Cerebellar cortex (tissue), 1 donor: Measurements from ENCODE around the gene MPC1L.

Experiments
- DNase-seq: peaks from one replicate; pipeline ENCODE4 v3.0.0-alpha.2; 2015; ENCODE audit warnings: low spot score

The MPC1L gene

DNA sequence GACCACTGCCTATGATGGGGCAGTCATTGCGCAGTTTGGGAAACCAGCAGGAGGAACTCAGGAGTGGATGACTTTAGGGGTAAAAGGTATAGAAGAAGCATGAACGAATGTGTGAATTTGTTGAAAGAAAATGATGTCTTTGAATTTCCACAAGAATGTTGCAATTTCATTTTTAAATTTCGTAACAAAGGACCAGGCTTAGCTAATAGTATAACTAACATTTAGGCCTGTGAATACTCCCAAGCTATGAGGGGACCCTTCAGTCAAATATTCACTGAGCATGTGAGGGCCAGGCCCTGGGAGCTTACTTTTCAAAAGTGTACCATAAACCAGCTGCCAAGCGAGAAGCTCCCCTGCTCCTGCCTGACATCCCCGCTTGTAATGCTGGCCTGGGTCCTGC, 5.3 kb downstream of the MPC1L start:
- no peak for DNase-seq

DNA sequence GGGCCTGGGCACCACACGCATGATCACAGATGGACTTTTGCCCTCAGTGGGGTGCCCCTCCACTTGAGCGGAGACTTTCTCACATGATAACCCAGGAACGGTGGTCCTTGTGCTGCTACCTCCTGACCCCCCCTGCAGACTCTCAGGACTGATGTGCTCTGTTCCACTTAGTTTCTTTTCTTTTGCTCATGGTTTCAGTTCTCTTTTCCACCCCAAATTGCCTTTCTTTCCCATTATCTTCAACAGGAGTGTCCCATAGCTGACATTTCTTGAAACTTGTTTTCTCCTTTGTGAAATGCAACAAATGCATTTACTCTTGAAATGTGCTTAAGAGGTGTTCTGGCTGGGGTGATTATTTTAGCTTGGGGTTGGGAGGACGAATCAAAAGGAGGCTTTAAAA, 9.0 kb downstream of the MPC1L start:
- DNase-seq = no peak

DNA sequence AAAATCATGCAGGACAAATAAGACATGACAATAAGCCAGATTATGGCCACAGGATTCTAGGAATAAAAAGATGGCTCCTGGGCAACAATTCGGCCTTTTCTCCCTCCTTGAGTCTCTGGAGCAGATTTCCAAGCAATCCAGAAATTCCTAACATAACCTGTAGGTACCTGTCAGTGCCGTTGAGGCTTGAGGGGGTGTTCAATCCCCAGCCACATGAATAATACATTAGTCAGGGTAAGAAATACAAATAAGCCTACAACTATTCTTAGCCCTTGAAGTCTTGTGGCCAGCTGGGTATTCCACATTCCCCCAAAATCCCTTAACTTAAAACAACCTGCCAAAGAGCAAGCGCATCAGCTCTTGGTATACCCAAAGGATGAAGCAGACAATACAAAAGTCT, 14.5 kb downstream of the MPC1L start:
- no peak for DNase-seq

DNA sequence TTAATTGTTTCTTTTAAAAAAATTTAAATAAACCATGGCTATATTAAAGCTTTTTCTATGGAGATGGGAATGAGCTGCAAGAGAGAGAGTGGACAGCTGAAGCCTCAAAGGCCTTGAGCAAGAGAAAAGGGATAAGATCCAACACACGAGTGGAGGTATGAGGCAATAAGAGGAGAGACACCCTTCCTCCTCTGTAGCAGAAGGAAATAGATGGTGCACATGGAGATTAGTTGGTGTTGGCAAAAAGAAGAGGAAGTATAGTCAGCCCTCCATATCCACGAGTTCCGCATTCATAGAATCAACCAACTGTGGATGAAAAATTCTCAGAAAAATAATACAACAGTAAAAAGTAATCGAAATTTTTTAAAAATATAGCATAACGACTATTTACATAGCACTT, 20.9 kb downstream of the MPC1L start:
- DNase-seq = no peak

DNA sequence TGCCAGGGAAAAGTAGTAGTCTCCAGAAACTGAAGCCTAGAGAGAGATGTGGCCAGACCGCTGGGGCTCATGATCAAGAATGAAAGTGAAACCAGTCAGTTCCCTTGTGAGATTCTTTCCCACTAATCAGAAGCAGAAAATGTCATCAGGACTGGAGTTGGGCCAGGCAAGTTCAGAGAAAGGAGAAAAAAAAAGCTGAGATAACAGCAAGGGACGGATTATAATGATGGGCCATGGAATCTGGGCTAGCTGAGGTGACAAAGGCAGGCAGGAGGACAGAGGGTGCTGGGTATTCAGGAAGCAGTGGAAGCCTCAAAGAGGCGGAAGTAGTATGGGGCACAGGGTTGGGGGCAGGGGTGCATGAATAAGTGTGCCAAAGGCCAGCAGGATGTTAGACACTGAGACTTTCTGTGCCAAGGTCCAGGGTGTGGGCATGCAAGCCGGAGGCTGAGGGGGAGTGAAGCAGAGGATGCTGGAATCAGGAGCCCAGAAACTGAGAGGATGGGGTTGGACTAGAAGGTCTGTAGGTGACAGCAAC, 21.7 kb downstream of the MPC1L start:
- DNase-seq = no peak

DNA sequence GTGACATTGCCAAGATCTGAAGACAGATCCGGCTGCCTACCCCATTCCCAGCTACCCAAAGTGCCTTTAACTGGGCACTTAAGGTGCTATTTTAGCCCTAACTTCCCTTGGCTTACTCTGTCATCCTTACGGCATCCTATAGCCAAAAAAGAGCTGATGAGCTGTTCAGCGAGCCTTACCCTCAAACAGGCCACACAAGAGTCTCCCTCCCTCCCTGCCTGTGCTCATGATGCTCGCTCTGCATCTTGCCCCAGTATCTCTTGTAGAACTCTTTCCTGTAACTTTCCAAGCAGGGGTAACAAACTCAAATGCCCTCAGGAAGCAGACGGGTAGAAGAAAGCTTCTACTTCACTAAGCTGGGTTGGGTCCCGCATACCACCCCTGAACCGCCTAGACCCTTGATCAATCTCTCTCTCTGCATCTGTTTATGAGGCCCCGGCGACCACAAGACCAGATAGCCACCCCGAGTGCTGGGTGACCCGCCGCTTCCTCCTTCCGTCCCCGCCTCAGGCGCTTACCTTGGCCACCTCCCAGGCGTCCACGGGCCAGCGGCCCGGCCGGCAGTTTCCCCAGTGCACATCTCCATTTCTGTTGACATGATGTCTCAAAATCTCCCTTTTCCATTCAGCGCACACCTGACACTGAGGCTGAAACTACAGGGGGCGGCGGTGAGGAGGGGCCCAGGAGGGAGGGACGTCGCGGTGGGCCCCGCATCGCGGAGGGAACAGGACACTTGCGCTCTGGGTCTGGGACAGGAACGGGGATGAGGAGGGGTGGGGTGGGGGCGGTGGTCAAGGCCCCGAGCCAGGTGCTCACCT, 23.5 kb downstream of the MPC1L start:
- DNase-seq = no peak

DNA sequence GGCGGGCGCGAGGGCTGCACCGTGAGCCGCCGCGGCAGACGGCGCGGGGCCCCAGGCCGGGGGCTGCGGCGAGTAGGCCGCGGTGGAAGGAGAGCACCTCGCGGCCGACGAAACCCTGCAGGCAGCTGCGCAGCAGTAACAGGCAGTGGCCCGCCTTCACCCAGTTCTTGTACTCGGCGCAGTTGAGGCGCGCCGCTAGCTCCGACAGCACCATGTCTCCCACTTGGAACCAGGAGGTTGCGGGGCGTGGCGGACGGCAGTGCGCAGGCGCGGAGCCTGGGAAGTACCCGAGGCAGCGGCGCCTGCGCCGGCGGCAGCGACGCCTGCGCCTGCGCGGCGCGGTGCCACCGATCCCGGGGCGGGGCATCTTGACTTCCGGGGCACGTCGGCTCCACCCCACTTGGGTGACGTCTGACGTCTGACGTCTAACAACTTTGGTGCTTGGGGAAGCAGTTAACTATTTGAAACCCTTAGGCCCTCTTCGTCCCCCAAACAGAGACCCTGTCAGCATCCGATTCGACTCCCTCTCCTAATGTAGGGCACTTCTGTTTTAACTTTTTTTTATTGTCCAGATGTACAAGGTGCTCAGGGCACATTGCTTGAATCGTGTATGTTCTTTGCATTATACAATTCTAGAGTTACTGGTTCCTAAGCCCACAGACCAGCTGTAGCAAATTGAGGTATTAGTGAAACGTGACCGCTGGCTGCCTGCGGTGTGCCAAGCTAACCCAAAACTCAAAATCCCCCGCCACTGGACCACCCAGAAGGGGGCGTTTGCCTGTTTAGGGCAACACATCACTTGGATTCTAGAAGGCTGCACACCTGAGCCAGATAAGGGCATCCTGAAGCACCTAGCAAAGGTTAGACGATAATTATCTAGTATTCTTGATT, 24.3 kb downstream of the MPC1L start, which contains the start of gene CXorf38:
CXorf38 (minus strand) TSS at position 255 of the 891 bp plus-strand sequence; CDS start at position 214, 41 bp downstream.
- peak; percentile 86 for DNase-seq

DNA sequence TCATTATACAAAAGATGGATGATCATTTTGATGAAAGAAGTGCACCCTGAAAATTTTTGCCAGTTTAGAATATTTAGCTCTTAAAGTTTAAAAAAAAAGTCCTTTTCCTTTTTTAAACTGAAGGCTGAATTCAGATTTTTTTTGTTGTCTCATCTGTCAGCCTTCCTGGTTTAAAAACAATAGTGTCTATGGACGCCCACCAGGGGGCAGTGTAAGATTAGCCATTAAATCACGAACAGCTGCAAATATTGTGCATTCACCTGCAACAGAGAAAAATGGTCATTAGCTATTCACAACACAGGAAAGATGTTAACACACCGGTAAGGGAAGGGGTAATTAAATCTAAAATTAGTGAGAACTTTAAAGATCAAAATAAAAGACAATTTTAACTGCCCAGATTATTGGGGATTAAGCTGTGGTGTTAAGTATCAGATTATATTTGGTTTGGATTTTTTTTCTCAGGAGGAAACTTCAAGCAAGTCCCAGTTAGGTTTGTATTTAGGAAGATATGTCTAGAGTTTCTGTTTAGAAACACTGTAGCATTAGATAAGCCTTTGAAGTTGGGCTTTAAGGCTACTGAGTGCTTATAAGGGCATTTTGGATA, 28.5 kb downstream of the MPC1L start:
- DNase-seq = peak; percentile 72

DNA sequence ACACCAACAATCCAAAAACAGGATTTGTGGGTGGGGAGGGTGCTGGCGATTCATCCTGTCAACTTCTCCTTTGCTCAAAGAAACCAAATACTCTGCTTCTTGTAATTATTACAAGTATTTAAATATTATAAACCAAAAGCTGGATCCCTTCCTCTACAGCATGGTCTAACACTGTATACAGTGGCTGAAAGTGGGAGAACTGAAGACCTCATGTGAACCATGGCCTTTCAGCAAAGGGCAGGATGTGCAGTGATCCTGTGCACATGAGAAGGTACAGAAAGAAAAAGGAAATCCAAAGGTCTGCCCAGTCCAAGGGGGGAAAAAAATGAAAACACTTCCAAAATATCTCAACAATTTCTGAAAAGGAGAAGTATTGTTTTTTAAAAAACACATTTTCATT, 29.4 kb downstream of the MPC1L start:
- no peak for DNase-seq

DNA sequence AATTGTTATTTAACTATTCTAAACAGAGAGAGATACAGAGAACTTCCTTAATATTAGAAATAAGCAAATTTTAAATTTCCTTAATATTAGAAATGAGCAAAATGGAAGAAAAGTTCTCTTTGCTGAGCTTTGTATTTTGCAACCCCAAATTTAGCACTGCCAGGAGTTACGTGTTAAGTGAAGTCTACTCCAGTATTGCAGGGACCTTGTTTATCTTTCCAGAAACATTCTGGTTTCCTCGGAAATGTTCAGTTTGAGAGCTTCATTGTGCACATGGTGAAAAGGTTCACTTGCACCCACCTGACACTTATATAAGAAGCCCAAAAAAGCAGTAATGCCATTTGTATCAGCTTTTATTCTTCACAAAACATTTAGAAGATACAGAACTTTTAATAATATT, 30.3 kb downstream of the MPC1L start:
- no peak for DNase-seq

DNA sequence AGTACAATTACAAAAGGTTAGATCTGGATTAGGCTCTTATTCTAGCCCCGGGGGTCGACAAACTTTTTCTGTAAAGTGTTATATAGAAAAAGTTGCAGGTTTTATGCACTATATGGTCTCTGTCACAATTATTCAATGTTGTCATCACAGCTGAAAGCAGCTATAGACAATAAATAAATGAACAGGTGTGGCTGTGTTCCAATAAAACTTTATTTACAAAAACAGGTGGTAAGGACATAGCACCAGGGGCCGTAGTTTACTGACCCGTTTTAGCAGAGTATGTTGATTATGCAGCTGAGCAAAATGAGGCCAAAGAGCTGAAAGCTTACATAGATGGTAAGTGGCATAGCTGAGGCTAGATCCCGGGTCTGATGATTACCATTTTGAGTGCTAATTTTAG, 37.2 kb downstream of the MPC1L start:
- DNase-seq = no peak

DNA sequence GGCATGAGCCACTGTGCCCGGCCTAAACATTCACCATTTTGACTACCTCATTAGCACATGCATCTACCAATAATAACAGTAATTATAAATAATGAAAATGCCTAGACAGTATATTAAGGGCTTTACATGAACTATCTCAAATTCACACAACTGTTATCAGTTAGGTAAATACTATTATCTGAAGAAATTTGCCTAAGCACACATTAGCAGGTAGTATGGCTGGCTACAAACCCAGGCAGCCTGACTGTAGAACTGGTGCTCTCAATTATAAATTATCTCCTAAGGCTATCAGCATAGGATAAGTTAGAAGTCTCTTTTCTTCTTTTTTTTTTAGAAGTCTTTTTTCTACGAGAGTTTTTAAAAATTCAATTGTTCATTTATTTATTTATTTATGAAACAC, 38.3 kb downstream of the MPC1L start:
- no peak for DNase-seq

DNA sequence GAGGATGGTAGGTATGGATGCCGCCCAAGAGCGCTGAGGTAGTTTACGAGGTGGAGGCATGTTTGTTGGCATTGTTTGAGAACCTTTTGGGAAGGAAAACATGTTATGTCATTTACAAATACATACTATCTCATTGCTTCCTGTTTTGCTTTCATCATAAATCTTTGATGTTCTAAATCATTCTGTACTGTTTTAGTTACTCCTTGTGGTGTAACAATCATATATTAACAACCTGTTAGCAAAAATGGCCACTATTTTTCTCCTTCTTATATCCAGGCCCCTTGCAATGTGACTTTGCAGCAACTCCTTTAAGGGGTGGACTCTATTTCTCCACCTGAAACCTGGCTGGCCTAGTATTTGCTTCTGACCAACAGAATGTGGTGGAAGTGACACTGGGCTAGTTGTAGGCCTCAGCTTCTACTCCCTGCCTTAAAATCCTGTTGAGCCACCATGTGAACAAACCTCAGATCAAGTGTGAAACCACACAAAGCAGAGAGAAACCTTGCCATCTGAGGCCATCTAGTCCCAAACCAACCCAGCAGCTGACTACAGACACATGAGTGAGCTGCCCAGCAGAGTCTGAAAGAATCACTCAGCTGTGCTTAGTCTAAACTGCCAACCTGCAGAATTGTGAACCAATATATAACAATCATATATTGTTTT, 40.0 kb downstream of the MPC1L start:
- no peak for DNase-seq

DNA sequence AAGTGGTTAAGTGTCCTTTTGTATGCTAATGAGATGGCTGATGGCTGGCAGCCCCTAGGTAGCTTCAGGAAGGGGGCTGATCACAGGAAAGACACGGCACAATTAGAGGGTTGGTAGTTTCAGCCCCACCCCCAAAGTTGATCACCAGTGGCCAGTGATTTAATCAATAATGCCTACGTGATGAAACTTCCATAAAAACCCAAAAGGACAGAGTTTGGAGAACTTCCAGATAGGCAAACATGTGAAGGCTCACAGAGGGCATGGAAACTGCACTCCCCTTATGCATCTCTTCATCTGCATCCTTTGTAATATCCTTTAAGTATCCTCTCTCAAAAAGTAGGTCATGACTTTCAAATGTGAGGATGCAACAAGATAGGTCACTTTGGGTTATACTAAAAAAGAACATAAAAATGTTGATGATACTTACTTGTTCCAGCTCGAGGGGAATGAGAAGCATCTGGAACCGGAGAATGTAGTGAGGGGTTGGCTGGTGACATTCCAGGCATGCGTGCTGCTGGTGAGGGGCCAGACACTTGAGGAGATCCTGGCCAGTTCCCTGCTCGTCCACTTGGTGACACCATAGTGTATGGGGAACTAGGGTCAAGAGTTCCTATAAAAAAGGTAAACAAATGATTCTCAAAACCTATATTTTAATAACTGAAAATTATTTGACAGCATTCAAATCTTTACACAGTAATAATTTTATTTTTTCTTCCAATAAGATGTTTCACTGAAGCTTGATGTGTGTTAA, 40.8 kb downstream of the MPC1L start:
- no peak for DNase-seq

DNA sequence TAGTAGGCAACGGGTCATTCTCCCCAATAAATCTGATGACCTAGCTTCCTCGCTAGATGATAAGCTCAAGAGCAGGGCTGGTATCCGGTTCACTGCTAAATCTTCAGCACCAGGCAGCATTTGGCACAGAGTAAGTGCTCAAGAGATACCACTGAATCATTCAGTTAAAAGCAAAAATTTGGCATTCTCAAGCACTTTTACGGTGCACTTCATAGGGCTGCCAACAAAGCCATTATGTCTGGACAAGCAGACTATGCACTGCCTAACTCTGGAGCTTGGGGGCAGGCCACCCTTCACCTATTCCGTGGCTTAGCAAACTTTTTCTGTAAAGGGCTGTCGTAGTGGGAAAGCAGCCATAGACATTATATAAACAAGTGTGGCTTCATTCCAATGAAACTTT, 47.9 kb downstream of the MPC1L start:
- DNase-seq = no peak
